Measurements from ENCODE around the gene IER5.

DNA sequence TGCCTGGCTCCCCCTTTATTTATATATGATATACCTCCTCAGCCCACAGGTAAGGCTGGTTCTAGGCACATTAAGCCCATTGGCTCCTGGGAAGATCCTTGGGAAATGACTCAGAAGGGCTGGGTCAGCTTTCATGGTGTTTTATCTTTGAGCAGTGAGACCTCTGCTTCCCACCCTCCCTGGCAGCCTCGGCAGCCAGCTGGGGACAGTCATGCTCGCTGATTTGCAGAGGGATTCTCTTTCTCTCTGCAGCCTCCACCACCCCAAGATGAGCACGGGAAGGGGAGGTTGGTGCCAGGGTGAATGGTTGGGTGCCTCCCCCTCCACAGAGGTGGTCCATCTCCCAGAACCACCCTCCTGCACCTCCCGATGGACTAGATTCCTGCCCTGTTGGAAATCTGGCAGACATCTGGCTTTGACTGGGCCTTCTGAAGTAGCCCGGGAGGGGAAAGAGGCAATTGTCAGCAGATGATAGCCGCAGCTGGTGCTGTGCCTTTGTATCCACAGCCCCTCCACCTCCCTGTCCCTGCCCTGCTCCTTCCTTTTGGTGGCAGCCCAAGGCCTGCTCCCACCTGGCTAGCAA is 24.6 kb downstream of the IER5 start:
- TF ChIP-seq, protein P1, sequence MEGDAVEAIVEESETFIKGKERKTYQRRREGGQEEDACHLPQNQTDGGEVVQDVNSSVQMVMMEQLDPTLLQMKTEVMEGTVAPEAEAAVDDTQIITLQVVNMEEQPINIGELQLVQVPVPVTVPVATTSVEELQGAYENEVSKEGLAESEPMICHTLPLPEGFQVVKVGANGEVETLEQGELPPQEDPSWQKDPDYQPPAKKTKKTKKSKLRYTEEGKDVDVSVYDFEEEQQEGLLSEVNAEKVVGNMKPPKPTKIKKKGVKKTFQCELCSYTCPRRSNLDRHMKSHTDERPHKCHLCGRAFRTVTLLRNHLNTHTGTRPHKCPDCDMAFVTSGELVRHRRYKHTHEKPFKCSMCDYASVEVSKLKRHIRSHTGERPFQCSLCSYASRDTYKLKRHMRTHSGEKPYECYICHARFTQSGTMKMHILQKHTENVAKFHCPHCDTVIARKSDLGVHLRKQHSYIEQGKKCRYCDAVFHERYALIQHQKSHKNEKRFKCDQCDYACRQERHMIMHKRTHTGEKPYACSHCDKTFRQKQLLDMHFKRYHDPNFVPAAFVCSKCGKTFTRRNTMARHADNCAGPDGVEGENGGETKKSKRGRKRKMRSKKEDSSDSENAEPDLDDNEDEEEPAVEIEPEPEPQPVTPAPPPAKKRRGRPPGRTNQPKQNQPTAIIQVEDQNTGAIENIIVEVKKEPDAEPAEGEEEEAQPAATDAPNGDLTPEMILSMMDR (IDR thresholded peaks at IDR 0.05) = no peak
- no peak for TF ChIP-seq POLR2A (IDR thresholded peaks at IDR 0.05)

All from Peyer's patch (tissue), 4 donors.